Measurements from ENCODE around the gene KIF5C. TPM values are rescaled to one million over a fixed set of nuclear protein-coding genes. Genes with fewer than 3 reads are reported as not detected.

The KIF5C gene
- total and polyA plus RNA-seq, 2 experiments from 2014 or later, result 45.0 to 49.1 TPM

GRCh38 chr2:149039213-149039724 is 164.2 kb downstream of the KIF5C start:
- no peaks in the 10 kb centered on the region; the same call in 1 of the 2 replicates for H3K4me1 ChIP-seq (ENCODE audit: insufficient read depth)
- H3K36me3 Mint-ChIP-seq (ENCODE audit: low read depth), result no peaks in the 10 kb centered on the region
- H3K4me3 ChIP-seq, result peak overlapping the region; percentile 68
- no peaks in the 10 kb centered on the region for H3K9me2 ChIP-seq (ENCODE audit: insufficient read depth)
- no peak; the same call in 2 of the 3 replicates for ATAC-seq
- DNase-seq (ENCODE audit: low spot score), result no peak
- peaks cover 19% of the 10 kb centered on the region for H3K27me3 Mint-ChIP-seq (ENCODE audit: insufficient read depth, low read depth, poor library complexity)
- no peaks in the 10 kb centered on the region for H3F3A ChIP-seq (replicated peaks; ENCODE audit: low read depth)
- peak overlapping the region; percentile 87 for H3K4me2 ChIP-seq
- H3K79me2 ChIP-seq (replicated peaks; ENCODE audit: insufficient read depth), result no peaks in the 10 kb centered on the region
- TF ChIP-seq REST (IDR thresholded peaks at IDR 0.05; ENCODE audit: unreplicated experiment), result no peak
- no peak for TF ChIP-seq ZNF331 (CRISPR knock-in tag; IDR thresholded peaks at IDR 0.05; ENCODE audit: low read depth)
- TF ChIP-seq EZH2phosphoT487 (IDR thresholded peaks at IDR 0.05; ENCODE audit: unreplicated experiment), result no peak
- TF ChIP-seq EZH2 (IDR thresholded peaks at IDR 0.05; ENCODE audit: low read depth, unreplicated experiment), result no peak
- no peak for TF ChIP-seq NANOG (IDR thresholded peaks at IDR 0.05; ENCODE audit: borderline replicate concordance)
- TF ChIP-seq ZNF462 (CRISPR knock-in tag; IDR thresholded peaks at IDR 0.05), result no peak
- no peak for TF ChIP-seq CTCF (conservative IDR thresholded peaks at IDR 0.05; ENCODE audit: low read depth in 2 of 2)
- TF ChIP-seq ETS1 (IDR thresholded peaks at IDR 0.05), result no peak
- TF ChIP-seq ZNF114 (CRISPR knock-in tag; IDR thresholded peaks at IDR 0.05), result no peak
- no peak for TF ChIP-seq CREB1 (CRISPR knock-in tag; IDR thresholded peaks at IDR 0.05; ENCODE audit: low read depth)
- no peak for TF ChIP-seq JUNB (IDR thresholded peaks at IDR 0.05; ENCODE audit: unreplicated experiment)
- no peak for TF ChIP-seq STAT1 (IDR thresholded peaks at IDR 0.05; ENCODE audit: unreplicated experiment)
- TF ChIP-seq POLR2AphosphoS5 (IDR thresholded peaks at IDR 0.05; ENCODE audit: low read depth), result no peak
- H3K9me3 Mint-ChIP-seq, result no peaks in the 10 kb centered on the region; the same call in 2 of the 3 replicates
- no peaks in the 10 kb centered on the region for H3K36me3 ChIP-seq (ENCODE audit: insufficient read depth)
- peak overlapping the region; percentile 76 for H3K4me3 Mint-ChIP-seq
- H4K20me1 ChIP-seq (replicated peaks; ENCODE audit: insufficient read depth), result peaks cover 4% of the 10 kb centered on the region; the same call in 1 of the 2 replicates
- no peak overlapping the region for H3K27ac ChIP-seq (ENCODE audit: low read depth)
- H2AFZ ChIP-seq, result peak overlapping the region; percentile 92
- H3K27me3 ChIP-seq (ENCODE audit: insufficient read depth), result peaks cover 29% of the 10 kb centered on the region
- H3K4me1 Mint-ChIP-seq, result peaks cover 6% of the 10 kb centered on the region; the same call in 1 of the 3 replicates
- H3K27ac Mint-ChIP-seq, result no peak overlapping the region

All from GM23338 (cell line).